HG03175 (cell line): ENCODE results near the gene CAMK2D.
"Not testable (repeated sequence)": the region's sequence is repeated elsewhere in the genome, so short reads cannot be mapped to it uniquely, and the experiment has no call there.

Experiments used
- ATAC-seq: cut with Tn5 transposase; IDR thresholded peaks from one replicate; pipeline ENCODE4 v1.9.1; 2021; ENCODE audit warnings: mild to moderate bottlenecking, moderate library complexity; ENCODE audit not compliant: unreplicated experiment

Gene CAMK2D

GRCh38 chr4:113761620-113762185 lies at the start of gene CAMK2D:
Gene CAMK2D (minus strand): TSS chr4:113761738. CDS start chr4:113761068, 670 bp downstream.
- peak; percentile 35 for ATAC-seq

DNA sequence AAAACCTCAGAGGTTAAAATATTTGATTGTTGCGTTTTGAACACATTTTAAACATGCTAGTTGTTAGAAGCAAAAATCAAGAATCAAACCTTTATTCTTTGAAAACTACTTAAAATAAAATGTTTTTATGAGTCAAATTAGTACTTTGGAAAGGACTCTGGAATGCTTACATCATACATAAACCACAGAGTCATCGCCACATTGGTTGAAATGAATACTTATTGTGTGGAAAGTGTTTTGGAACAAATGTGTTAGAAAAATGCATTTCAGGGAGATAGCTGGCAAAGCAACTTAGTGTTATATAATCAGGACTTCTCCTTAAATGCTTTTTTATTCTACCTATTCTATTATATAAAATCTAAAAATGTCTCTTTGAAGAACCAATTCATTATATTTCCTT lies 49.4 kb upstream of the CAMK2D start:
- no peak for ATAC-seq

DNA sequence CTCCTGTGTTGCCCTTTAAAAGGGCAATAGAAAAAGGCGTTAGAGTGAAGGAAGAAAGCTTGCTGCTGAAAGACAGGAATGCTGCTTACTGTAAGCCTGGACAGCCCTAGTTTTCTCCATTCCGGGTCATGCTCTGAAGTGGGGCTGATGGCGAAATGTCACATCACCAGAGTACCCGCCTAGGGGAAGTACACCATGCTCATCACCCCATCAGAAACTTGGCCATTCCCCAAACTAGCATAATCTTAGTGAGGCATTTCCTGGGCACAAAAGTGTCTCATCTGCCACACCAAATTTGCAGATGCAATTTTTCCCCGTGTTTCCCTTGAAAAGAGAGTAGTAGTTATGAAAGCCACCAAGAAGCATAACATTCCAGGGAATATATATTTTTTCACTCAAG lies 47.8 kb upstream of the CAMK2D start:
- ATAC-seq = no peak

- ATAC-seq = no peak
These were observed 45.3 kb upstream of the CAMK2D start for GRCh38 chr4:113806850-113807249.

- ATAC-seq = no peak
These were observed 40.3 kb upstream of the CAMK2D start for GRCh38 chr4:113801882-113802281.

DNA sequence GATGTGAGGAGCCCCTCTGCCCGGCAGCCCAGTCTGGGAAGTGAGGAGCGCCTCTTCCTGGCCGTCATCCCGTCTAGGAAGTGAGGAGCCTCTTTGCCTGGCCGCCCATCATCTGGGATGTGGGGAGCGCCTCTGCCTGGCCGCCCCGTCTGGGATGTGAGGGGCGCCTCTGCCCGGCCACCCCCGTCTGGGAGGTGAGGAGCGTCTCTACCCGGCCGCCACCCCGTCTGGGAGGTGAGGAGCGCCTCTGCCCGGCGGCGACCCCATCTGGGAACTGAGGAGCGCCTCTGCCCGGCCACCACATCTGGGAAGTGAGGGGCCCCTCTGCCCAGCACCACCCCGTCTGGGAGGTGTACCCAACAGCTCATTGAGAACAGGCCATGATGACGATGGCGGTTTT lies 34.8 kb upstream of the CAMK2D start:
- not testable (repeated sequence) for ATAC-seq

DNA sequence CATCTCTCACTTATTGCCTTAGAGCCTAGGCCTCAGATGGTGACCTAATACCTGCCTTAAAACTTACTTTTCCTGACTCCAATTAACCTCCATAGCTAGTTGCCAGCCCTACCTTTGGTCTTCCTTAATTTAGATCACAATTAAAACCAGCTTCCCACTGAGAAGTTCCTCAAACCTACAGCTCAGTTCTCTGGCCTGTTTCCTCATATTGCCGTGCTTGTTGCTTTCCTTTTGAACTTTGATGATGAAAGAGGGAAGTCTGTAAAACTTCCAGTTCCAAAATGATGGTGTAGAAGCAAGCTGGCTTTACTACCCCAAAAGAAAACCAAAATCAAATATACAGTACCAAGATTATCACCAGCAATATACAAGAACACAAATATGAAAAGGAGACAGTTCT lies 28.9 kb upstream of the CAMK2D start:
- ATAC-seq = no peak

- ATAC-seq = no peak
These were observed 27.4 kb upstream of the CAMK2D start for GRCh38 chr4:113788888-113789287.

- no peak for ATAC-seq
These were observed 24.2 kb upstream of the CAMK2D start for GRCh38 chr4:113785781-113786180.

- no peak for ATAC-seq
These were observed 23.1 kb upstream of the CAMK2D start for GRCh38 chr4:113784497-113785250.

- ATAC-seq = no peak
These were observed 22.2 kb upstream of the CAMK2D start for GRCh38 chr4:113783701-113784100.

DNA sequence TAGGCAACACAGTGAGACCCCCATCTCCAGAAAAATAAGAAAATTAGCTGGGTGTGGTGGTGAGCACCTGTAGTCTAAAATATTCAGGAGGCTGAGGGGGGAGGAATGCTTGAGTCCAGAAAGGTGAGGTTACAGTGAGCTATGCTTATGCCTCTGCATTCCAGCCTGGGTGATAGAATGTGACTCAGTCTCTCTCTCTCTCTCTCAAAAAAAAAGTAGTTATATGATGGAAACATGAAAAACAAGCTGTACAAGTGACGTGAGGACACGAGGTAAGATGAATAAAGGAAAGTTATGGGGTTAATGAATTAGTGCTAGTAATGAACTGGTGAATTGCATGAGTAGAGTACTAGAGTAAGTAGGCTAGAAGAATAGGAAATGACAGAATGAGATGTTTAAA lies 21.8 kb upstream of the CAMK2D start:
- no peak for ATAC-seq

DNA sequence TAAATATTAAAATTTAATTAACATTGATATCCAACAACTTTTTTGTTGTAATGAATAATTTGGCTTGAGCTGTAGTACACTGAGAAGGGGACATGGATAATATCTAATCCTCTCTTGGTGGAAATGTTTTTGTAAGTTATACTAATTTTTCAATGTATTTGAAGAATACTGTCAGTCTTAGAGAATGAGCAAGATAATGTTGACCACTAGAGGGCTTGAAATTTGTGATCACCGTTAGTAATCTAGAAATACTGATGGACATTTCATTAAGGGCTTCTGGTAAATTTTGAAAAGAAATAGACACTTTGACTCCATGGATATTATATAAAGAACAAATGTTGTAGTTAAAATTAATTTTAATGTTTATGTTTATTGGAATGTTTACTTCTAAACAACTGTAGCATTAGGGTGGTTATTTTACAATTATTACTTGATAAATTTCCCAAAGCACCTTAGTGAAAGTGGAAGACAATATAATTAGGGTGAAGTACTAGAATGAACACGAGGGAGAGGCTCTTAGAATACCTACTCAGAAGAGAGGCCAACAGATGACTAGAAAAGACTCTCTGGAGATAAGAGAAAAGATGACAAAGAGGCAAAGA lies 20.0 kb upstream of the CAMK2D start:
- no peak for ATAC-seq

DNA sequence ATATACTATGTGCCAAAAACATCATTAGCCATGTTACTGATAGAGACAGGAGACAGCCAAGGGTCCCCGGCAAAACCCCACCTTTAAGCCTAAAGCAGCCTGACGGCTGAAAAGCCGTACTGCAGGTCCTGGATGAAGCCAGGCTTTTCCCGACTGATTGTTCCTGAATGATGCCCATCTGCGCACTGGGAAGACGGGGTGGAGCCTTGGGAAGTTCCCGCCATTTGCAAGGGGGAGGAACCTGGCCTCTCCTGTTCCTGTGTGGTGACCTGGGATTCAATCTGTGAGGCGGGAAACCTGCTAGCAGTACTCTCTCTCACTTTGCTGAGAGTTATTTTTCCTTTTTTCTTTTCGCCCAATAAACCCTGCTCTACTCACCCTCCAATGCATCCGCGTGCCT lies 15.1 kb upstream of the CAMK2D start:
- ATAC-seq = no peak

DNA sequence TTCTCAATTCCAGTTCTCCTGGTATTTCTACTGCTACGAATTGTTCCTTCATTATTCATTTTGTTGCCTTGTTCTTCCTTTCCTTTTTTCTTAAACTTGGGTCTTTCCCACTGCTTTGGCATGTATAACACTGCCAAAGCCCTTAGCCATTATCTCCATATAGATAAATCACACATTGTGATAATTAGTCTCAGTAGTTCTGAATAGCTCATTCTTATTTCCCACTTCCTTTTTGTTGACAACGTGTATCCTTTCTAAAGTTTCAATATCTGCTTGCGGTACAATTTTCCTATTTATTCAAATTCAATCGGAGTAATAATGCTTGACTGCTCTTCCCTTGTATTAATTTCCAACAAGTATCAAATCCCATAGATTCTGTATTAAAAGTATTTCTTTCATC lies 14.5 kb upstream of the CAMK2D start:
- no peak for ATAC-seq

DNA sequence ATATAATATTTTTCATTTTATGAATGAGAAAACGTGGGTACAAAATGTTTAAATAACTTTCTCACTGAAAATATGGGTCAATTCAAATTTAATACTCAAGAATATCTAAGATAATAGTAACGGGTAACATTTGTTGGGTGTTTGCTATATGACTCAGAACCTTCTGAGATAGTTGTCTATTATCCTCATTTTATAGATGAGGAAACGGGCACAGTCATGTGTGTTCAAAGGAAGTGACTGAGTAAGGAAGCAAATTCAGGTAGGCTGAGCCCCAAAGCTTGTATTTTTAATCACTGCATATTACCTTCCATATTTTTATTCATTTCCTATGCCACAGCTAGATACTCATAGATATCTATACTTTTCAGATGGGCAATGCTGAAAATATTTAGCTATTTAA lies 12.2 kb upstream of the CAMK2D start:
- no peak for ATAC-seq

DNA sequence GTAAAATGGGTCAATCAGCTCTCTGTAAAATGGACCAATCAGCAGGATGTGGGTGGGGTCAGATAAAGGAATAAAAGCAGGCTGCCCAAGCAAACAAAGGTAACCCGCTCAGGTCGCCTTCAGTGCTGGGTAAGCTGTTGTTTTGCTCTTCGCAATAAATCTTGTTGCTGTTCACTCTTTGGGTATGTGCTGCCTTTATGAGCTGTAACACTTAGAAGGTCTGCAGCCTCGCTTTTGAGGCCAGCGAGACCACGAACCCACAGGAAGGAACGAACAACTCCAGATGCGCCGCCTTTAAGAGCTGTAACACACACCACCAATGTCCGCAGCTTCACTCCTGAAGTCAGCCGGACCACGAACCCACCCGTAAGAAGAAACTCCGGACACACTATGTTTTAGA lies 11.5 kb upstream of the CAMK2D start:
- no peak for ATAC-seq

GRCh38 chr4:113772319-113772718 lies 10.8 kb upstream of the CAMK2D start:
- no peak for ATAC-seq

- ATAC-seq = no peak
These were observed 8.2 kb upstream of the CAMK2D start for GRCh38 chr4:113769744-113770143.

DNA sequence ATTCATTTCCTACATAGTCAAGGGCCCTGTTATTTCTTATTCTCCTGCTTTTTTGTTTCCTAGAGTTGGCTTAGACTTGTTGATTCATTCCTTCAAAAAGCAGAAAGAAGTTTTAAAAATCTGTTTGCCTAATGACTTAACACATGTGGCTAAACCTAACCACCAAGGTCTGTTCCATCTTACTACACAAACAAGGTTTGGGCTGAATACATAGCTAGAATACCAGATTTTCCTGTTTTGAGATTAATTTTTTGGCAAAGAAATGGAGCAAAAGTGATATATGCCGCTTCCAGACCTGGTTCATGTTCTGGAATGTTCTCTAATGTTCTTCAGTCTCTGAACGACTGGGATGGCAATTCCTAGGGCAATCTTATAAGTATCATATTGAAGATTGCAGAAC lies 7.4 kb upstream of the CAMK2D start:
- ATAC-seq = no peak

DNA sequence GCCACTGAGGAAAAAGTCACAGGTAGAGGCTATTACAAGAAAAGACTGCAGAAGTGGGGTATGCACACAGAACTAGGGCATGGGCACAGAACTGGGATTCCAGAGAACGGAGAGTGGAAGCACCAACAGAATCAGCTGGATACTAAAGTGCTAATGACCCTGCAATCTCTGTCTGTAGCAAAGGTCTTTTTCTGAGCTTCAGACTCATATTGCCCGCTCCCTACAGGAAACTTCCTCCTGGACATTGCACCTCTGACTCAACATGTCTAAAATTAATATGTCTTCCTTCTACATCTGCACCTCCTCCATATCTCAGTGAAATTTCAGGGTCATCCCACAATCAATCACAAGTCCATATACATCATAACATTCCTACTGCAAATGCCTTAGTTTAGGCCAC lies 5.3 kb upstream of the CAMK2D start:
- no peak for ATAC-seq

DNA sequence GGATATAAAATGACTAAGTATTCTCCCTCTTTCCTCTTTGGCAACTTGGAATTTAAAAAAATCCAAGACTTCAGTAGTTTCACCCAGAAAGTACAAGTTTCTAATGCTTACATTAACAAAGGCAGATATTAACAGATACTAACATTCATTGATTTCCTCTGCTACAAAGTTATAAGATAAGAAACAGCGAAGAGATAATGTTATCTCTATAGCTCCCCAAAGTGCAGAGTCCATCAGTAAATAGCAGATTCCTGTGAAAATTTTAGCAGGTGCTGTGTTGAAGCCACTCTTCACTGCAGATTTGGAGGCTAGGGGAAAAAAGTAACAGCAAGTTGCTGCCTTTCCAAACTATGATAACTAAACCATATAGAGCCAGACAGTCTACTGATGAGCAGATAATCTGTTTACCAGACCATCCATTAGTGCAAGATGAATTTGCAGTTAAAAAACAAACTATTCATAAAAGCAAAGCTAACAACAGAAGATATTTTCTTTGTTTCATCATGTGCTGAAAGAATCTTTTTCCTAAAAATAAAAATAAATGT lies 3.3 kb upstream of the CAMK2D start:
- no peak for ATAC-seq
